GM19328 (cell line): Measurements from ENCODE around the gene EVC.
"Not testable (repeated sequence)": the region's sequence is repeated elsewhere in the genome, so short reads cannot be mapped to it uniquely, and the experiment has no call there.

ENCODE experiments used
- ATAC-seq: cut with Tn5 transposase; IDR thresholded peaks from one replicate; pipeline ENCODE4 v1.9.1; 2021; ENCODE audit warnings: mild to moderate bottlenecking, moderate library complexity; ENCODE audit not compliant: unreplicated experiment

EVC gene

DNA sequence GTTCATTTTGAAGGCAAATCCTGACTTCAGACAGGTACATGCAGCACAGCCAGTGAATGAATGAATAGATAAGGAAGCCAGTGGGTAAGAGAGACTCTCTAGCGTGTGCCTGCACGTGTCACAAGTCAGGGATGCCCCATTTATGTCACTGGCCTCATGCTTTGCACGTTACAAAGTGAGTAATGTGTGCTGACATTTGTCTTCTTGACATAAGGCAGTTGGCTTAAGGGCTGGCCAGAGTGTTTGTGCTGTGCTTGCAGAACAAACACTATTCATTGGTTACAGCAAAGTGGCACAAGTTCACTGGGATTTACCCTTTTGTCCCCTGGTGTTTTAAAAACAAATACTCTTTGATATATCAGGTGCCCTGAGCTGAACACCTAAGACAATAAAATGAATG lies 125.9 kb downstream of the EVC start:
- ATAC-seq, result no peak

GRCh38 chr4:5837483-5837882 lies 126.5 kb downstream of the EVC start:
- ATAC-seq, result not testable (repeated sequence)

DNA sequence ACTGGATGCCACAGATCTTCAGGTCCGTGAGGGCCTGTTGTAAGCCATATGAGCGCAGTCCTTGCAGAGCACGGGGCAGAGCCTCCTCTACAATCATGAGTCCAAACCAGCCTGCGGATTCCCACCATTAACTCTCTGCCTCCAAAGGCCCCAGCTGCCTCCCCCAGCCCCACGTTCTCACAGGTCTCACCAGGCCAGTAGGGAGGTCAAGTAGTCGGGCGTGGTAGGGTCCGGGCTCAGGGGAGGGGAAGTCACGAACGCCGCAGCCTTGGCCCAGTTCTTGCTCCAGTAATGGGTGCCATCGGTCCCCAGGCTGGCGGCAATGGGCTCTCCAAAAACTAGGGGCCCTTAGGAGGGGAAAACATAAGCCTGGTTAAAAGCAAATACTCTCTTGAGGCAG lies 128.3 kb downstream of the EVC start:
- ATAC-seq, result no peak

DNA sequence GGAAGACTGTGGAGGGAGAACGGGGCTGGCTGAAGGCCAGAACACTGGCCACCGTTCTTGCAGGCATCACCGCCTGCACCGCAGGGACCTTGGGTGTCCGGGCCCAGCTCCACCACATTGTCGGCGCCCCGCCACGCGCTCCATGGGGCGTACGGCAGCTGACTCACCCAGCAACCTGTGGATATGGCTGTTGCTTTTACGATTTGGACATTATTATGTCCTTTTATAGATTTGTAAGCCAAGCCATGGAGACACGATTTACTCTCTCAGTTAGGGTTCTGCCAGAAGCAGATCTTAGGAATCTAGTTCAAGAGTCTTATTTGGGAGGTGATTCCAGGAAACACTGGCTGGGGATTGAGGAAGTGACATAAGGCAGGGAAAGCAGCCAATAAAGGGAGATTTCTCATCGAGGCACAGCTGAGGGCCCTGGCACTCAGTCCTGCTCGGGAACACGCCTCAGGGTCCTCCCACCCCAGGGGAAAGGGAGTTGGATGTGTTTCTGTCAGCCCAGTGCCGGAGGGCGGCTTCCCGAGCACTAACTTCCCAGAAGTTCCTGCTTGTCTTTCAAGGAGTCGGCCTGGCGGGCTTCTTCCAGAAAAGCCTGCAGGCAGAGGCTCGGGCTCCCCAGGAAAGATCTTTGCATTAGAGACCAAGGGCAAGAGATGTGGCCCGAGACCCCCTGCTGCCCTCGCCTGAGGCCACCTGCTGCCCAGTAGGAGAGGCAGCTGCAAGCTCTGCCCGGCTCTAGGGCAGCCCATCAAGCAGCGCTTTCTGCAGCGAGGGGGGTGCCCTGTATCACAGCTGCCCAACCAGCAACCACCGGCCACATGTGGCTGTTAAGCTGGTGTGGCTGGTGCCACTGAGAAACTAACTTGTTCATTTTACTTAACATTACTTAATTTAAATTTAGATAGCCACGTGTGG lies 129.0 kb downstream of the EVC start:
- ATAC-seq, result no peak

GRCh38 chr4:5842456-5842855 lies 131.5 kb downstream of the EVC start:
- ATAC-seq, result no peak

DNA sequence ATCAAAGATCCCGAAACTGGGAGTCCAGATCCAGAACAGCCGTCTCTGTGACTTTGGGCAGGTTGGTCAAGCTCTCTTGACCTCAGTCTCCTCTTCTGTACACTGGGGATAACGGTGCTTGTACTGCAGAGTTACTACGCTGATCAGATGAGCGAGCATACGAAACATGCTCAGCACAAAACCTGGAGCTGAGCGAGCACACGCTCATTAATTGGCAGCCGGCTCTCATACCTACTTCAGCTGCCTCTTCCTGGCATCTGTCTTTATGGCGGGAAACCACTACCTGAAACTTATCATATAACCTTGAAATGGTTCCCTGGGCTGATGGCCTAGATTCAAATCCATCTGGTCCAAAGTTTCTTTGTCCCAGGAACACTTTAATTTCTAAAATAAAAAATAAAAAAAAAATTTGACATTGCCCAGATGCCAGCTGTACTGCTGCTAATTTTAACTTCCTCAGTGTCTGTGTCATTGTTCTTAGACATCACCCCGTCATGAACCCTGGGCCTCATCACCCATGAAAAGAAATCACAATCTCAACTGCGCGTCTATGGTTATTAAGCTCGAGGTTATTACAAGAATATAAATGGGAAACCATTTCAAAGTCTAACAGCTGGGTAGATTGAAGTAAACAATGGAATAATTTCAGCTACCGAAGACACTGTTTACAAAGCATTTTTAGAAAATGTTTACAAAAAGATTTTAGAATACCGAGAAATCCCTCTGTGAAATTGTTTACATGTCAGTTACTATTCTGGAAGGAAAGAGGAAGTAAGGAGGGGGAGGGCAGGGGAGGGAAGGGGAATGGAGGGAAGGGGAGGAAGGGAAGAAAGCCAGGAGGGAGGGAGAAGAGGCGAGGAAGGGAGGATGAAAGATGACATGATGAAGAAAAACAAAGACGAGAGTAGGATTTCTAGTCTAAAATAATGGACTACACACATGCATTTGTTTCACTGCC lies 132.9 kb downstream of the EVC start:
- no peak for ATAC-seq

- no peak for ATAC-seq
These were observed 134.3 kb downstream of the EVC start for GRCh38 chr4:5845035-5845905.

DNA sequence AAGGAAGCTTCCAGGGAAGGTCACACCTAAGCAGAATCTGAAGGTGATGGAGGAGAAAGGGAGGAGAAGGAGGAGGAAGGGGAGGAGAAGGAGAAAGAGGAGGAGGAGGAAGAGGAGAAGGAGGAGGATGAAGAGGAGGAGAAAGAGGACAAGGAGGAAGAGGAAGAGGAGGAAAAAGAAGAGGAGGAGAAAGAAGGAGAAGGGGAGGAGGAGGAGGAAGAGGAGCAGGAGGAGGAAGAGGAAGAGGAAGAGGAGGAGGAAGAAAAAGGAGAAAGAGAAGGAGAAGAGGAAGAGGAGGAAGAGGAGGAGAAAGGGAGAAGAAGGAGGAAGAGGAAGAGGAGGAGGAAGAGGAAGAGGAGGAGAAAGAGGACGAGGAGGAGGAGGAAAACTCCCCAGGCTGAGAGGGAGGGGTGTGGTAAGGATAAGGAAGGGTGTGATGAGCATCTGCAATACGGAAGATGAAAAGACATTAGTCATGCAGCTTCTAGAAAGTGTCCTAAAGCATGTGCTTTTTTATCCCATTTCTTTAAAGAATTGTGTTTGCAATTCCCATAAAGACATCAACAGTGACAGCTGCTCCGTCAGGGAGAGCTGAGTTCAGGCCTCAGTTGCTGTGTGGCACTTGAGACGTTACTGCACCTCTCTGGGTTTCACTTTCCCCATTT lies 140.8 kb downstream of the EVC start:
- no peak for ATAC-seq

GRCh38 chr4:5852523-5853202 lies 141.7 kb downstream of the EVC start:
- no peak for ATAC-seq

- no peak for ATAC-seq
These were observed 143.9 kb downstream of the EVC start for GRCh38 chr4:5854929-5855328.

DNA sequence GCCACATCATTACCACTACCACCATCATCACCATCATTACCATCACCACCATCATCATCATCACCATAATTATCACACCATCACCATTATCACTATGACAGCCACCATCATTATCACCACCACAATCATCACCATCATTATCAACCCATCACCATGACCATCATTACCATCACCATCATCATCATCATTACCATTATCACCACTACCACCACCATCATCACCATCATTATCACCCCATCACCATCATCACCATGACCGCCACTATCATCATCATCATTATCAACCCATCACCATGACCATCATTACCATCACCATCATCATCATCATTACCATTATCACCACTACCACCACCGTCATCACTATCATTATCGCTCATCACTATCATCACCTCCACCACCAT lies 145.4 kb downstream of the EVC start:
- not testable (repeated sequence) for ATAC-seq

DNA sequence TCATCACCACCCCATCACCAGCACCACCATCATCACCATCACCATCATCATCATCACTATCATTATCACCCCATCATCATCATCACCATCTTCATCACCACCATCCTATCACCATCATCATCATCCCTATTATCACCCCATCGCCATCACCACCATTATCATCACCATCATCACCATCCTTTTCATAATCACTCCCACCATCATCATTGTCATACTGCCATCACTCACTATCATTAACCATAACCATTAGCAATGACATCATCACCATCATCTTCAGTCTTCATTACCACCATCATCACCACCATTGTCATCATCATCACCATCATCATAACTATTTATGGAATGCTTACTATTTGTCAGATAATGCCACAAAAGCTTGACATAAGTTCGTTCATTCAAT lies 146.2 kb downstream of the EVC start:
- no peak for ATAC-seq

DNA sequence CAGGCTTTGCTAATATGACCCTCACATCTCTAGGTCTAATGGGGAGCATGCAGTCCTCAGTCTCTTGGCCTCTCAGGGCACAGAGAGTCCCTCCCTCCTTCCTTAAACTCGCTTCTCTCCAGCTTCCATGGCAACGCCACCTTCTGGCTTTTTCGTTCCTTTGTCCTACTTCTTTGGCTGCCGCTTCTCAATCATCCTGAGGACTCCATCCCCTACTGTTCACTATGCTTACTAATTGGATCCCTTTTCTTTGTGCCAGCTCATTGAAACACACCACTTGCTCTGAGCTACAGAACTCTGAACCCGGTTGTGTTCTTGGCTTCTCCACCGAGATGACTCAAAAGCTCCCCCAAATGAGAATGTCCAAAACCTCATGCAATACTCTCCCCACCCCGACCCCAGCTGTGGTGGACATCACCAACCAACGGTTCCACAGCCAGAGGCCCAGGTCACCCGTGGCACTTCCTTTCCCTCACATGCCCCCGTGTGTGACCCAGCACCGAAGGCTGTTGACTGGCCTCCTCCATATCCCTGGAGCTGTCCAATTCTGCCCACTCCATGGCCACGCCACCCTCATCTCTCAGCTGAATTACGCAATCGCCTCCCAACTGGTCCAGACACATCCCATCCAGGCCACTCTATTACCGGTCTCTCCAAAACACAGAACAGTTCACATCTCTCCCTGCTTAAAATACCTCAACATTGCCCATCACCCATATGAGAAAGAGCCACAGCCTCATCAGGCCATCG lies 147.2 kb downstream of the EVC start:
- no peak for ATAC-seq

- no peak for ATAC-seq
These were observed 152.6 kb downstream of the EVC start for GRCh38 chr4:5863461-5864113.
